PC-9 (cell line): Measurements from ENCODE around the gene DOCK2. TPM values are rescaled to one million over a fixed set of nuclear protein-coding genes. Genes with fewer than 3 reads are reported as not detected.

ENCODE experiments used
- BruUV-seq: library from RNA; stranded (reverse); fragments of 400-500 nt; replicated peaks from 2 replicates; lab custom pipeline; 2021; lab: Mats Ljungman, UMichigan
- CTCF ChIA-PET: fragments of 300-600 bp; sonication (Branson Sonifier 250); formaldehyde crosslinking; loops from one replicate; lab custom pipeline; 2022; ENCODE audit warnings: antibody characterized with exemption; lab: Charles Lee
- POLR2A ChIA-PET: fragments of 300-600 bp; sonication (Branson Sonifier 250); formaldehyde crosslinking; loops from one replicate; lab custom pipeline; 2022; ENCODE audit warnings: antibody characterized with exemption; ENCODE audit not compliant: unreplicated experiment; lab: Charles Lee
- DNase-seq, 2 experiments: peaks; one replicate each; pipeline versions ENCODE4 v3.0.0 to v3.0.0-alpha.2; 2015 to 2022; ENCODE audit warnings: mixed read lengths in 1 of 2
- H2AFZ ChIP-seq: fragments of 200-600 bp; sonication (generic); 2 replicates; pipeline ENCODE4 v1.8.1; 2017; ENCODE audit warnings: antibody characterized with exemption
- H3F3A ChIP-seq: fragments of 200-600 bp; sonication (generic); 2 replicates; pipeline ENCODE4 v1.8.1; 2017; ENCODE audit warnings: antibody characterized with exemption, mild to moderate bottlenecking, low read depth; ENCODE audit not compliant: insufficient read depth
- H3K27ac ChIP-seq: fragments of 200-600 bp; sonication (generic); 2 replicates; pipeline ENCODE4 v1.6.1; 2016; ENCODE audit warnings: mixed run types
- H3K27me3 ChIP-seq: fragments of 200-600 bp; sonication (generic); 2 replicates; pipeline ENCODE4 v1.6.1; 2016; ENCODE audit warnings: low read depth, mixed run types; ENCODE audit not compliant: insufficient read depth
- H3K36me3 ChIP-seq: fragments of 200-600 bp; sonication (generic); 2 replicates; pipeline ENCODE4 v1.6.1; 2016; ENCODE audit warnings: low read depth, mixed run types
- H3K4me1 ChIP-seq: fragments of 200-600 bp; sonication (generic); replicated peaks from 2 replicates; pipeline ENCODE4 v1.6.1; 2016; ENCODE audit warnings: mixed run types; ENCODE audit not compliant: insufficient read depth
- H3K4me2 ChIP-seq: fragments of 200-600 bp; sonication (generic); 2 replicates; pipeline ENCODE4 v1.6.1; 2017; ENCODE audit warnings: mixed run types
- H3K4me3 ChIP-seq: fragments of 200-600 bp; sonication (generic); 2 replicates; pipeline ENCODE4 v1.6.1; 2016; ENCODE audit warnings: mixed run types
- H3K79me2 ChIP-seq: fragments of 200-600 bp; sonication (generic); 2 replicates; pipeline ENCODE4 v1.6.1; 2017; ENCODE audit warnings: low read depth, mixed run types
- H3K9me2 ChIP-seq: fragments of 200-600 bp; sonication (generic); 2 replicates; pipeline ENCODE4 v1.8.1; 2017; ENCODE audit warnings: mild to moderate bottlenecking; ENCODE audit not compliant: insufficient read depth
- H3K9me3 ChIP-seq: fragments of 200-600 bp; sonication (generic); 2 replicates; pipeline ENCODE4 v1.8.1; 2016; ENCODE audit warnings: low read depth; ENCODE audit not compliant: insufficient read depth
- H4K20me1 ChIP-seq: fragments of 200-600 bp; sonication (generic); 2 replicates; pipeline ENCODE4 v1.8.1; 2017; ENCODE audit not compliant: insufficient read depth
- CTCF ChIP-seq: fragments of 200-600 bp; sonication (generic); conservative IDR thresholded peaks from 2 replicates; pipeline ENCODE4 v1.6.1; 2017; ENCODE audit warnings: mixed run types, antibody characterized with exemption, mild to moderate bottlenecking, moderate library complexity
- EZH2 ChIP-seq: fragments of 200-600 bp; sonication (generic); IDR thresholded peaks from 2 replicates; pipeline ENCODE4 v1.8.0; 2017; ENCODE audit warnings: antibody characterized with exemption, low read depth
- intact Hi-C: fragments of 100-400 bp; cut with micrococcal nuclease; formaldehyde crosslinking; loops from one replicate; pipeline ENCODE4 v1.10.0; 2022; ENCODE audit not compliant: unreplicated experiment
- total RNA-seq: library from RNA; stranded (reverse); gene quantifications from 2 replicates; pipeline ENCODE4 v1.2.3, GENCODE V29; 2021

DOCK2 gene
- total RNA-seq, 1 experiment from 2014 or later = 0.41 TPM

- DNase-seq = no peak
- no peaks in the 10 kb centered on the region for H3F3A ChIP-seq
- H3K4me1 ChIP-seq = no peaks in the 10 kb centered on the region
- H3K79me2 ChIP-seq = no peaks in the 10 kb centered on the region
- no peaks in the 10 kb centered on the region for H4K20me1 ChIP-seq
- no peak overlapping the region for H2AFZ ChIP-seq
- H3K27ac ChIP-seq = no peak overlapping the region
- POLR2A ChIA-PET = no interaction called here
- TF ChIP-seq EZH2 (no peak), CTCF (no peak)
- no peaks in the 10 kb centered on the region for H3K9me3 ChIP-seq
- H3K27me3 ChIP-seq = no peaks in the 10 kb centered on the region
- intact Hi-C loops = no loop called here
- no TSS peak for BruUV-seq
- H3K4me2 ChIP-seq = no peak overlapping the region
- H3K4me3 ChIP-seq = no peak overlapping the region
- H3K9me2 ChIP-seq = no peaks in the 10 kb centered on the region
- no peaks in the 10 kb centered on the region for H3K36me3 ChIP-seq
- CTCF ChIA-PET = no interaction called here
Measured at GRCh38 chr5:169910393-169910792, 273.3 kb downstream of the DOCK2 start.

GRCh38 chr5:169911448-169912212 is 274.6 kb downstream of the DOCK2 start:
- Histone ChIP-seq H3K4me3 (no peak overlapping the region), H3K4me1 (no peaks in the 10 kb centered on the region), H2AFZ (no peak overlapping the region), H3K4me2 (no peak overlapping the region), H3K9me2 (no peaks in the 10 kb centered on the region), H3F3A (no peaks in the 10 kb centered on the region), H3K36me3 (no peaks in the 10 kb centered on the region), H3K9me3 (no peaks in the 10 kb centered on the region), H3K27me3 (no peaks in the 10 kb centered on the region), H3K79me2 (no peaks in the 10 kb centered on the region), H4K20me1 (no peaks in the 10 kb centered on the region), H3K27ac (no peak overlapping the region)
- ChIA-PET CTCF (no interaction called here), POLR2A (no interaction called here)
- DNase-seq = no peak
- no TSS peak for BruUV-seq
- TF ChIP-seq CTCF = no peak
- TF ChIP-seq EZH2 = no peak
- intact Hi-C loops = no loop called here

- CTCF ChIA-PET = no interaction called here
Measured at GRCh38 chr5:169913479-169913878, 276.4 kb downstream of the DOCK2 start.

More at GRCh38 chr5:169913479-169913878, 276.4 kb downstream of the DOCK2 start:
- intact Hi-C loops = no loop called here
- TF ChIP-seq EZH2 (no peak), CTCF (no peak)
- DNase-seq = no peak
- no peak overlapping the region for H3K27ac ChIP-seq
- no peaks in the 10 kb centered on the region for H3K27me3 ChIP-seq
- H3K9me2 ChIP-seq = no peaks in the 10 kb centered on the region
- H3K79me2 ChIP-seq = no peaks in the 10 kb centered on the region
- H2AFZ ChIP-seq = no peak overlapping the region
- POLR2A ChIA-PET = no interaction called here
- no peak overlapping the region for H3K4me2 ChIP-seq
- BruUV-seq = no TSS peak
- H4K20me1 ChIP-seq = no peaks in the 10 kb centered on the region
- no peak overlapping the region for H3K4me3 ChIP-seq
- no peaks in the 10 kb centered on the region for H3K9me3 ChIP-seq
- H3F3A ChIP-seq = no peaks in the 10 kb centered on the region
- no peaks in the 10 kb centered on the region for H3K36me3 ChIP-seq
- H3K4me1 ChIP-seq = no peaks in the 10 kb centered on the region
